Suprapubic skin (tissue), 4 donors: Measurements from ENCODE around the gene CITED1. TPM values are rescaled to one million over a fixed set of nuclear protein-coding genes. Genes with fewer than 3 reads are reported as not detected.
"Not testable (repeated sequence)": the region's sequence is repeated elsewhere in the genome, so short reads cannot be mapped to it uniquely, and the experiment has no call there.

ENCODE experiments used
- DNase-seq, 2 donors: peaks; one replicate each; pipeline ENCODE4 v3.0.0-alpha.2; 2019; ENCODE audit warnings: low spot score in 2 of 2
- H3K27ac ChIP-seq: fragments of 200-600 bp; sonication (generic); one replicate; pipeline ENCODE4 v1.5.1; 2019
- H3K27me3 ChIP-seq: fragments of 200-600 bp; sonication (generic); one replicate; pipeline ENCODE4 v1.5.1; 2019
- H3K36me3 ChIP-seq: fragments of 200-600 bp; sonication (generic); one replicate; pipeline ENCODE4 v1.5.1; 2019
- H3K4me1 ChIP-seq: fragments of 200-600 bp; sonication (generic); one replicate; pipeline ENCODE4 v1.5.1; 2019
- H3K4me3 ChIP-seq: fragments of 200-600 bp; sonication (generic); one replicate; pipeline ENCODE4 v1.5.1; 2019; ENCODE audit warnings: mild to moderate bottlenecking
- H3K9me3 ChIP-seq: fragments of 200-600 bp; sonication (generic); one replicate; pipeline ENCODE4 v1.5.1; 2019
- EP300 ChIP-seq: sonication (generic); formaldehyde crosslinking; IDR thresholded peaks from one replicate; pipeline ENCODE4 v1.6.1; 2017; ENCODE audit warnings: antibody characterized with exemption
- POLR2A ChIP-seq, 2 donors: fragments of 450-650 bp; IDR thresholded peaks; one replicate each; pipeline ENCODE4 v1.6.1; 2017; ENCODE audit warnings: antibody characterized with exemption in 2 of 2, mild to moderate bottlenecking in 2 of 2, moderate library complexity in 2 of 2
- POLR2AphosphoS5 ChIP-seq, 3 donors: sonication (generic); formaldehyde crosslinking; IDR thresholded peaks; one replicate each; pipeline ENCODE4 v1.6.1; 2017; ENCODE audit warnings: antibody characterized with exemption in 3 of 3
- WGBS: methylation state at CpG from one replicate; pipeline ENCODE4 v1.1.5; 2018; 5-methylcytosine and 5-hydroxymethylcytosine counted together
- total RNA-seq, 4 donors: library from RNA; depleted of rRNA; stranded (reverse); fragments of >200 nt; gene quantifications; one replicate each; pipeline ENCODE4 v1.1.0, GENCODE V29; 2016
- TF ChIP-seq, protein P1 (sequence below), 2 donors: fragments of 200-600 bp in 1 of 2; fragments of 450-650 bp in 1 of 2; sonication (generic) in 1 of 2; IDR thresholded peaks; one replicate each; pipeline ENCODE4 v1.5.1; 2016 to 2019; ENCODE audit warnings: antibody characterized with exemption in 2 of 2, mild to moderate bottlenecking in 1 of 2, moderate library complexity in 1 of 2

Gene CITED1
- total RNA-seq, 4 donors from 2014 or later, result 0.76 to 3.0 TPM; not detected in 2

DNA sequence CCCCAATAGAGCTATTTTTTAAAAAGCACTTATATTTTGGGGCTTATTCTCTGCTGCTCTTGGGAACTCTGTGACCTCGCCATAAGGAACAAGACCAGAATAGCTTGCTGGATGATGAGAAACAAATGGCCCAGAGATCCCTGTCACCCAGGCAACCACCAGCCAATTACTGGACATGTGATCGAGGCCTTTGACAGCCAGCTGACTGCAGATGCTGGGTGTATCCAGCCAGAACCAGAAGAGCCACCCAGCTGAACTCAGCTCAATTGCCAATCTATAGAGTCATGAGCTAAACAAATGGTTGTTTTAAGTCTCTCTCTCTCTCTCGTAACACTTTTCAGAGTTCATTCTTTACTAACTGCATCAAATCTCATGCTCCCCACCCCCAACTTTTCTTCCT, 24.4 kb upstream of the CITED1 start:
- H3K36me3 ChIP-seq, result peaks cover 3% of the 10 kb centered on the region
- H3K9me3 ChIP-seq, result no peaks in the 10 kb centered on the region
- no peak for DNase-seq
- WGBS, result 78% methylated on average over 3 of the region's 3 CpGs
- H3K4me1 ChIP-seq, result no peaks in the 10 kb centered on the region
- no peak overlapping the region for H3K4me3 ChIP-seq
- no peak for TF ChIP-seq POLR2AphosphoS5 (IDR thresholded peaks at IDR 0.05)
- H3K27me3 ChIP-seq, result no peaks in the 10 kb centered on the region
- H3K27ac ChIP-seq, result no peak overlapping the region

DNA sequence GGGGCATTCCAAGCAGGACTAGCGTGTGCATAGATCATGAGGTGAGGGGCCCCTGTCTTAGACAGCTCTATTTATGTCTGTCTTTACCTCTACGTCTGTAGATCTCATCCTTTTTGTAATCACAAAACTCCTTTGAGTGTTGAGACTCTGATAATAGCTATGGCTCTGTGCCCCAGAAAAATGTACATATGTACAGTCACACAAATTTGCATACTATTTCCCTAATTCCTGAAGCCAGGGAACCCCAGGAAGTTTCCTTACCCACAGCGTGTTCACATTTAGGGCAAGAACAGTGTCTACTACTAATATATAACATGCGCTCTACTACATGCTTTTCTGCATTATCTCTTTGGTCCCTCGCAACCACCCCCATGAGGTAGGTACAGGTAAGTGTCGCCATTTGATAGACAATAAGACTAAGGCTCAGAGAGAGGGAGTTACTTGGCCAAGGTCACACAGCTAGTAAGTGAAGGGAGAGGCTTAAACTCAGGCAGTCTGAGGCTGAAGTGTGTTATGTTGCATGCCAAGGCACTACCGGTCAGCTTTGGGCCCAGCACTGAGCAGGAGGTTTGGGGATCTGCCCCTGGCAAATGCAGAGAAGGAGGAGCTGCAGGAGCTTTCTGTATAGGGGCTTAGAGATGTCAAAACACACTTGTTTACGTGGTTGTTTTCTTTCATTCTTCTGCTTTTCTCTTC, 21.0 kb upstream of the CITED1 start:
- TF ChIP-seq EP300 (no peak), POLR2A (IDR thresholded peaks at IDR 0.05) (no peak), POLR2AphosphoS5 (IDR thresholded peaks at IDR 0.05) (no peak)
- TF ChIP-seq, protein P1, sequence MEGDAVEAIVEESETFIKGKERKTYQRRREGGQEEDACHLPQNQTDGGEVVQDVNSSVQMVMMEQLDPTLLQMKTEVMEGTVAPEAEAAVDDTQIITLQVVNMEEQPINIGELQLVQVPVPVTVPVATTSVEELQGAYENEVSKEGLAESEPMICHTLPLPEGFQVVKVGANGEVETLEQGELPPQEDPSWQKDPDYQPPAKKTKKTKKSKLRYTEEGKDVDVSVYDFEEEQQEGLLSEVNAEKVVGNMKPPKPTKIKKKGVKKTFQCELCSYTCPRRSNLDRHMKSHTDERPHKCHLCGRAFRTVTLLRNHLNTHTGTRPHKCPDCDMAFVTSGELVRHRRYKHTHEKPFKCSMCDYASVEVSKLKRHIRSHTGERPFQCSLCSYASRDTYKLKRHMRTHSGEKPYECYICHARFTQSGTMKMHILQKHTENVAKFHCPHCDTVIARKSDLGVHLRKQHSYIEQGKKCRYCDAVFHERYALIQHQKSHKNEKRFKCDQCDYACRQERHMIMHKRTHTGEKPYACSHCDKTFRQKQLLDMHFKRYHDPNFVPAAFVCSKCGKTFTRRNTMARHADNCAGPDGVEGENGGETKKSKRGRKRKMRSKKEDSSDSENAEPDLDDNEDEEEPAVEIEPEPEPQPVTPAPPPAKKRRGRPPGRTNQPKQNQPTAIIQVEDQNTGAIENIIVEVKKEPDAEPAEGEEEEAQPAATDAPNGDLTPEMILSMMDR (IDR thresholded peaks at IDR 0.05), result no peak
- H3K36me3 ChIP-seq, result peaks cover 3% of the 10 kb centered on the region
- 75% methylated on average over 8 of the region's 8 CpGs for WGBS

DNA sequence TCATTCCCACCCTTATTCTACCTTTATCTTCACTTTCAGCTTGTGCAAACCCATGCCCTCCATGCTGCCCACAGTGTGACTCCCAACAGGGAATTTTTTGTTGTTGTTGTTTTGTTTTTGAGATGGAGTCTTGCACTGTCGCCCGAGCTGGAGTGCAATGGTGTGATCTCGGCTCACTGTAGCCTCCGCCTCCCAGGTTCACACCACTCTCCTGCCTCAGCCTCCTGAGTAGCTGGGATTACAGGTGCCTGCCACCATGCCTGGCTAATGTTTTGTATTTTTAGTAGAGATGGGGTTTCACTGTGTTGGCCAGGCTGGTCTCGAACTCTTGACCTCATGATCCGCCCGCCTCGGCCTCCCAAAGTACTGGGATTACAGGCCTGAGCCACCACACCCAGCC, 13.9 kb upstream of the CITED1 start:
- not testable (repeated sequence) for H3K36me3 ChIP-seq, H3K27ac ChIP-seq, DNase-seq, H3K4me1 ChIP-seq, H3K9me3 ChIP-seq, H3K4me3 ChIP-seq, H3K27me3 ChIP-seq
- 90% methylated on average over 8 of the region's 8 CpGs for WGBS

More for the DNA sequence above, 21.0 kb upstream of the CITED1 start:
- H3K27me3 ChIP-seq, result no peaks in the 10 kb centered on the region
- no peak overlapping the region for H3K4me3 ChIP-seq
- no peaks in the 10 kb centered on the region for H3K9me3 ChIP-seq
- DNase-seq, result no peak
- H3K27ac ChIP-seq, result no peak overlapping the region
- H3K4me1 ChIP-seq, result no peaks in the 10 kb centered on the region

DNA sequence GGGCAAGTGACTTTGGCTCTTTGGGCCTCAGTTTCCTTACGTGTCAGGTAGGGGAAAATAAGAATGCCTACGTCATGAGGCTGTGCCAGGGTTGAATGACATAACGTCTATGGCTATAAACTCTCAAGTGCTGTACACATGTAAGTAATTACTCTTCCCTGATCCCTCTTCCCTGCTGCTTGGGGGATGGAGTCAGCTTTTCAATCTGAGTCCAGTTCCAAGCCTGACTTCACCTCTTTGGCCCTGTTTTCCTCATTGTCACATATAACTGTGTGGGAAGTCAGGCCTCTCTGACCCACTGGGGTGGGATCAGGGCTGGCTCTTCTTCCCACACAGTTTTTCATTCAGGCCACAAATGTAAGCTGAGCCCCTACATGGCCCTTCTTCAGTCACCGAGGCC, 11.4 kb upstream of the CITED1 start:
- no peaks in the 10 kb centered on the region for H3K36me3 ChIP-seq
- WGBS, result 76% methylated on average over 4 of the region's 4 CpGs

DNA sequence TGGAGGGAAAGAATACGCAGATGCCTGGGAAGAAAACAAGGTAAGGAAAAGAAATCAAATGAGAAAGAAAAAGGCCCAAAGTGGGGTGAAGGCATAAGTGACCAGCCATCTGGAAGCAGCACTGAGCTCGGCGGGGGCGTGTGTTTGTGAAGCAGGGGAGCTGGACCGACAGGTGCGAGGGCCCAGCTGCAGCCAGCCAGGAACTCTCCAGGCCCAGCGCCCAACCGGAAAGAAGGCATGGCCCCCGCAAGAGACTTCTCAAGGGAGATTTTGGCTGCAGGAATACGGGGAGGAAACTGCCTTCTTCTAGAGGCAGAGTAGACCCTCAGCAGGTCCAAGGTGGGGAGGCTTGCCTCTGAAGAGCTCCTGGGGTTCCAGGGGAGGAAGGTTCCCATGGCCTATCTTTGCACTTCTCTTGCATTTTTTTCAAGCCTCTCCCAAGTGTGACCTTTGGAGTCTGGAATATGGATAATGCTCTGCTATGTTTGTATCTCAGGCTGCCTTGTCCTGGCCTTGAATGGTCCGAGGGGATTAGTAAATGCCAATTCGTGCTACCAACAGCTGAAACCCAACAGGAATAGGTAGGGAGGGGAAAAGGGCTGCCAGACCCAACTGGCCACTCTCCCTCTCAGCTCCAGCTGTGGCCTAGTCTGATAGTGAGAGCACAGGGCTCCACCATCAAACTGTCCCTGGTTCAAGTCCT, 10.8 kb upstream of the CITED1 start:
- Histone ChIP-seq H3K9me3 (no peaks in the 10 kb centered on the region), H3K4me1 (no peaks in the 10 kb centered on the region), H3K36me3 (no peaks in the 10 kb centered on the region), H3K27me3 (no peaks in the 10 kb centered on the region), H3K4me3 (no peak overlapping the region), H3K27ac (no peak overlapping the region)
- 55% methylated on average over 12 of the region's 12 CpGs for WGBS
- TF ChIP-seq, protein P1 (IDR thresholded peaks at IDR 0.05), result no peak
- DNase-seq, result no peak

More for the DNA sequence above, 11.4 kb upstream of the CITED1 start:
- no peaks in the 10 kb centered on the region for H3K4me1 ChIP-seq
- TF ChIP-seq POLR2A (IDR thresholded peaks at IDR 0.05) (no peak), EP300 (no peak), POLR2AphosphoS5 (IDR thresholded peaks at IDR 0.05) (no peak)
- TF ChIP-seq, protein P1 (IDR thresholded peaks at IDR 0.05), result no peak
- H3K27ac ChIP-seq, result no peak overlapping the region
- H3K4me3 ChIP-seq, result no peak overlapping the region
- no peak for DNase-seq
- no peaks in the 10 kb centered on the region for H3K27me3 ChIP-seq
- no peaks in the 10 kb centered on the region for H3K9me3 ChIP-seq

DNA sequence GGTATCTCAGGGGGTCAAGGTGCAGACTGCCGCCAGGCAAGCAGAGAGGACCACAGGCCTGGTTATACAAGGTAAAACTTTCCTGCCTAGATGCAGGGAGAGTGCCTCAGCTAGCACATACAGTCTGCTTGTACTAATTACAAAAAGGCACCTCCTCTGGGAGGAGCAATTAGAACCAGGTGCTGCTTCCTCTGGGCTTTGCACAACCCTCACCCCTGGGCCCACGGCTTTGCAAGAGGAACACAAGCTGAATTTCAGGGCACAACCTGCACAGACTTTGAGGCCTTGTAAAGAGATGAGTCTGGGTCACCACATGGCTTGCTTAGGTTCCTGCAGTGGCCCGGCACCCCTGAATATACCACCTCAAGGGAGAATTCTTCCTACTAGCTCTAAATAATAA, 9.2 kb upstream of the CITED1 start:
- Histone ChIP-seq H3K4me1 (no peaks in the 10 kb centered on the region), H3K27me3 (no peaks in the 10 kb centered on the region), H3K4me3 (no peak overlapping the region), H3K27ac (no peak overlapping the region), H3K9me3 (no peaks in the 10 kb centered on the region), H3K36me3 (no peaks in the 10 kb centered on the region)
- WGBS, result 89% methylated on average over 3 of the region's 3 CpGs
- DNase-seq, result no peak
- TF ChIP-seq POLR2AphosphoS5 (IDR thresholded peaks at IDR 0.05) (no peak), POLR2A (IDR thresholded peaks at IDR 0.05) (no peak), EP300 (no peak)
- TF ChIP-seq, protein P1 (IDR thresholded peaks at IDR 0.05), result no peak
